Memory B cell (primary cell): Measurements from ENCODE around the gene CTTNBP2.

Experiments
- ATAC-seq: fragments of 150-1000 bp; cut with Tn5 transposase; 2 replicates; pipeline ENCODE4 v1.10.0; 2021; ENCODE audit warnings: low read depth, mild to moderate bottlenecking, moderate library complexity
- DNase-seq, 2 donors: peaks; one replicate each; pipeline ENCODE4 v3.0.0; 2022; ENCODE audit warnings: low spot score in 2 of 2
- H3K27ac Mint-ChIP-seq: one replicate; pipeline ENCODE4 v1.8.0; 2022; ENCODE audit warnings: mild to moderate bottlenecking, moderate library complexity, mixed read lengths
- H3K27me3 Mint-ChIP-seq: one replicate; pipeline ENCODE4 v1.8.0; 2022; ENCODE audit warnings: mixed read lengths
- H3K36me3 Mint-ChIP-seq: one replicate; pipeline ENCODE4 v1.8.0; 2022; ENCODE audit warnings: mild to moderate bottlenecking, mixed read lengths
- H3K4me1 Mint-ChIP-seq: one replicate; pipeline ENCODE4 v1.8.0; 2022; ENCODE audit warnings: mixed read lengths
- H3K4me3 Mint-ChIP-seq: one replicate; pipeline ENCODE4 v1.8.0; 2022; ENCODE audit warnings: mild to moderate bottlenecking, moderate library complexity, mixed read lengths
- H3K9me3 Mint-ChIP-seq: one replicate; pipeline ENCODE4 v1.8.0; 2022; ENCODE audit warnings: mixed read lengths

CTTNBP2 gene

DNA sequence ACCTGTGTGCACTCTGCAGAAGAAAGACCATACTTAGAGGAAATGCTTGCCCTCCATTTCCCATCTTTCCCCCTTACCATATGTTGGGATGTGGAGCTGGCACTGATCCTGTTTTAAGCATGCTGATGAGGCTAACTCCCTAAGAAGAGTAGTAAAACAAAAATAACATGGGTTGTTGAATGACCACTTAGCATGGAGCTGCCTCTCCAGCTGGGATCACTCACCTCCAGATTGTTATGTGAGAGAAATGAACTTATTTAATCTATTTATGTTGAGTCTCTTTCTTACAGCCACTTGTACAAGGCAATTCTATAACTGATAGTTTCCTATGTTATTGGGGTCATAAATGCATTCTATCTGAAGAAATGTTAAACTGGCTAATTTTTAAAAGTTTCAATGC is 17.0 kb downstream of the CTTNBP2 start:
- Mint-ChIP-seq H3K27me3 (peaks cover 8% of the 10 kb centered on the region), H3K36me3 (no peaks in the 10 kb centered on the region), H3K4me1 (no peaks in the 10 kb centered on the region), H3K4me3 (no peak overlapping the region), H3K27ac (no peak overlapping the region), H3K9me3 (no peaks in the 10 kb centered on the region)
- ATAC-seq (no peak), DNase-seq (no peak)

DNA sequence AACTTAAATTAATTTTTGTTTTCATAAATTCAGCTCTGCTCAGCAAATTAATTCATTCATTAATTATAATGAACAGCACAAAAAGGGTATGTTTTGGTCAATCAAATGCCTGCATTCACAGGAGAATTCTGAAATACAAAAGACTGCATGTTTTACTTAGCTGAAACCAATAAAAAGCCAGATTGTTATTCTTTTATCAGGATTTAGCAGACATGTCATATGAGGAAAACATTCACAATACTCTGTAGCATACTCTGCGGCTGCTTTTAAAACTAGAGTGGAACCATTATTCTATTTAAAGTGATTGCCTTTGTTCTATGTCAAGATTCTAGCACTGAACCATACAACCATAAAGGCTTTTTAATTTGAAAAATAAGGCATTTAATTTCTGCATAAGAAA is 19.1 kb downstream of the CTTNBP2 start:
- DNase-seq: no peak
- Mint-ChIP-seq H3K9me3 (no peaks in the 10 kb centered on the region), H3K36me3 (no peaks in the 10 kb centered on the region), H3K27ac (no peak overlapping the region), H3K4me1 (no peaks in the 10 kb centered on the region), H3K4me3 (no peak overlapping the region), H3K27me3 (peaks cover 7% of the 10 kb centered on the region)
- no peak for ATAC-seq

DNA sequence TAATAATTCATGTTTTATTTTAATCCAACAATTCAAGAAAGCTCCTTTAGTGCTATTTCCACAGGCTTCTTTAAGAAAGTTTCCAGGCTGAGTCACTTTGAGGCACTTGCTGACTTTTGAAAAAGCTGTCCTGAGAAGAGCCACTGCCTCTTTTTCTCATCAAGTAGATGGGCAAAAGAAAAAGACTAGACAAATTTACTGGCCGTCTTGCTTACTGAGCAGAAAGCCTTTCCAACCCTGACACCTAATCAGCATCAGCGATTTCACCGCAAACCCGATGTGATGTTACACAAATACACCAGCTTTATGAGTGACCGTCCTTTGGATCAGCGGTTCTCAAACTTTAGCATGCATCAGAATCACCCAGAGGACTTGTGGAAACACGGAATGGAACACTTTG is 24.3 kb downstream of the CTTNBP2 start:
- ATAC-seq (no peak), DNase-seq (no peak)
- no peak overlapping the region for H3K27ac Mint-ChIP-seq
- H3K27me3 Mint-ChIP-seq: peaks cover 7% of the 10 kb centered on the region
- H3K9me3 Mint-ChIP-seq: peaks cover 3% of the 10 kb centered on the region
- H3K4me1 Mint-ChIP-seq: no peaks in the 10 kb centered on the region
- H3K36me3 Mint-ChIP-seq: no peaks in the 10 kb centered on the region
- no peak overlapping the region for H3K4me3 Mint-ChIP-seq

DNA sequence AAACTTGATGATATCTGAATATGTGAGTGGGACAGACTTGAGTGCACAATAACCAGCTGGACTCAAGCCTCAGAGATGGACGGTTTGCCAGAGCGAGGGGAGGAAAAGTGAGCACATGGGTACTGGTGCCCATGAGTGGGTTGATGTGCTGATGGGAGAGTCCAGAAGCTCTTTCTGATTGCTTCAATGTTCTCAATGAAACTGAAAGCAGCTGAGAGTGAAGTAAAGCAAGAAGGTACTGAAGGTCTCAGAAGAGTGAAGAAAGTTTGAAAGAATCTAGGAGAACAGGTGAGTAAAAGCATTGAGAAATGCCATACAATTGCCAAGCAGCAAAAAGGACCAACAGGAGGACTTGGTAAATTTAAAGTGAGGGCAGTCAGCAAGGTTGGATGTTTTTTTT is 28.6 kb downstream of the CTTNBP2 start:
- Mint-ChIP-seq H3K9me3 (peaks cover 11% of the 10 kb centered on the region), H3K27ac (no peak overlapping the region), H3K4me1 (no peaks in the 10 kb centered on the region), H3K4me3 (no peak overlapping the region), H3K36me3 (no peaks in the 10 kb centered on the region), H3K27me3 (no peaks in the 10 kb centered on the region)
- ATAC-seq (no peak), DNase-seq (no peak)

DNA sequence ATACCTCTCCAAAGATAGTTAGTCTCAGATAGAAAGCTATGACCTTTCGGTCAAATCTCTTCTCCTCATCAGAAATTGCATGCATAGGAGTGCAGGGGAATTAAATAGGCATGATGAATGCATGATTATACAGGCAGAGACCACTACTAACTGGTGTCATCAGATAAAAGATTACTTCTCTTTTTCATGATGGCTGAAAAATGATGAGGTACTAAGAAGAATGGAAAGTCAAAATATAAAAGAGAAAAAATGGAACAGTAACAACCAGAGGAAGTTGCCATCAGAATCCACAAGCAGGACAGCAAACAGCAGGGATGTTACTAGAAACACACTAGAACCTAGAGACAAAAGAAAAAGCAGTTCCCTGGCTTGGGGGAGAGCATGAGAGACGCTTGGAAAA is 31.6 kb downstream of the CTTNBP2 start:
- DNase-seq (no peak), ATAC-seq (no peak)
- peaks cover 9% of the 10 kb centered on the region for H3K9me3 Mint-ChIP-seq
- H3K27me3 Mint-ChIP-seq: peaks cover 1% of the 10 kb centered on the region
- no peaks in the 10 kb centered on the region for H3K36me3 Mint-ChIP-seq
- H3K27ac Mint-ChIP-seq: no peak overlapping the region
- no peak overlapping the region for H3K4me3 Mint-ChIP-seq
- no peaks in the 10 kb centered on the region for H3K4me1 Mint-ChIP-seq

DNA sequence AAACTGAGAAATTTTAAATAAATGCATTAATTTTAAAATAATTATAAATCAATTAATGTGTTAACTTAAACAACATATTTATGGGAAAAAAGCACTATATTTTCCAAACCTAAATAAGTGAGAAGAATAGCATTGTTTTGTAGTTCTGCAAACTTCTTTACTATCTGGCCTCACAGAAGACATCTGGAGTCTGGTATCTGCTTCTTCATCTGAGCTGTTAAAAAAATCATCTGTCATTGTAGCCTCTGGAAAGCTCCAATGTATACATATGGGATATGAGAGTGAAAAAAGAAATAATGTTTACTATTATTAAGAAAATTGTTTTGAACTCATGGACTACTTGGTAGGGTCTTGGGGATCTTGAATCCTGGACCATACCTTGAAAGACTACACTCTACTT is 32.2 kb downstream of the CTTNBP2 start:
- ATAC-seq (no peak), DNase-seq (no peak)
- Mint-ChIP-seq H3K27ac (no peak overlapping the region), H3K4me1 (no peaks in the 10 kb centered on the region), H3K27me3 (peaks cover 1% of the 10 kb centered on the region), H3K4me3 (no peak overlapping the region), H3K9me3 (peaks cover 9% of the 10 kb centered on the region), H3K36me3 (no peaks in the 10 kb centered on the region)

DNA sequence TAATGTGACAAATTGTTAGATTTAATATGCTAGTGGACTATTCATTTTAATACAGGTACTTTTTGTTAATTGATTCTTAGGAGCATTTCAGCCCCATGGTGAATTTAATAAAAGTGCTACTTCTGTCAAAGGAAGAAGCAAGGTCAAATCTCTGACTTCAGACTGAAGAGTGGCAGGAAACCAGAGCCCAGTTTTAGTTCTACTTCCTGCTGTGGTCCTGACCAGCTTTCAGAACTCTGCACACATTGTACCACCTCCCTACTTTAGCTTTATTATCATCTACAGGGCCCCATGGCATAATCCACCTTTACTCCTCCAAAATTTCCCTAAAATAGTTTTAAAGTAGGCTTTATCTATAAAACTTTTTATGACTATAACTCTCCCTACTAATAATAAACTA is 33.7 kb downstream of the CTTNBP2 start:
- Mint-ChIP-seq H3K36me3 (no peaks in the 10 kb centered on the region), H3K27ac (no peak overlapping the region), H3K9me3 (peaks cover 9% of the 10 kb centered on the region), H3K4me3 (no peak overlapping the region), H3K27me3 (peaks cover 1% of the 10 kb centered on the region), H3K4me1 (no peaks in the 10 kb centered on the region)
- ATAC-seq: no peak
- DNase-seq: no peak

DNA sequence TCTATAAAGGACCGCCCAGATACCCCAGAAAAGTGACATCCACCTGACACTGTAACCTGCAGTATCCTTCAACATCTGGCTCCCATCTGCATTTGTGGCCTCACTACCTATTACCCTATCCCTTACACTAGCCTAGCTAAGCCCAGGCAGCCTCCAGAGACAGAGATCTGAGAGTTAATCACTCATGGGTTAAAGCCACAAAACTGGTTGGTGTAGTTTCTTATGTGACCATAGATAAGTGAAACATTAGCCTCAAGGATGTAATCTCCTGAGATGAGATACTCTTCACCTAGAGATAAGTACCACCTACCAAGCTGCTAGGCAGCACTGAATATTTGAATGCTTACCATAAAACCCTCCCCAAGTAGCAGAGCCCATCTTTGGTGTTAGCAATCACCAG is 35.4 kb downstream of the CTTNBP2 start:
- no peak for ATAC-seq
- no peaks in the 10 kb centered on the region for H3K36me3 Mint-ChIP-seq

DNA sequence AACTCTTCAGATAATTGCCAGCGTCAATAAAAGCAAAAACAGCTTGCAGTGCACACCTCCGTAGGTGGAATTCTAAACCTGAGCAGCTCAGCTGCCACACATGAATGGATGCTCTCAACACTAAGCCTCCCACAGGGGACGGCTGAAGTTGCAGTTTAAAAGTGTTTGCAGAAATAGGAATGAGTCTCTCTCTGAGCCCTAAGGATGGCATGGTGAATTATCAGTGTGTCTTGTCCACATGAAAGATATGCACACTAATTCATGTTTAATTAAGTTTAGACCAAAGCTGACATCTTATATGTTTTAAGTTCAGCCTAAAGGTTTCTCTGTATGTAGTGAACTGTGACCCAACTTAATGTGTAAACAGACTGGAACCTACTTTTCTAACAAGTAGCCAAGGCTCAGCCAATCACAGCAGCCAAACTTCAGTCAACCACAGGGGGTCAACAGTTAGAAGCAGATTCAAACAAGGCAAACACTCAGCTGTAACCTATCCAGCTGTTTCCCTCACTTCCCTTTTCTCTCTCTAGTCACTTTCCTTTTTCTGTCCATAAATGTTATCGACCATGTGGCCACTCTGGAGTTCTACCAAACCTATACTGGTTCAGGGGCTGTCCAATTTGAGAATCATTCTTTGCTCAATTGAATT is 38.1 kb downstream of the CTTNBP2 start:
- Mint-ChIP-seq H3K36me3 (no peaks in the 10 kb centered on the region), H3K4me1 (no peaks in the 10 kb centered on the region), H3K4me3 (no peak overlapping the region), H3K27me3 (peaks cover 6% of the 10 kb centered on the region), H3K27ac (no peak overlapping the region), H3K9me3 (no peaks in the 10 kb centered on the region)
- DNase-seq (no peak), ATAC-seq (no peak)

More for the DNA sequence above, 35.4 kb downstream of the CTTNBP2 start:
- H3K27ac Mint-ChIP-seq: no peak overlapping the region
- no peak for DNase-seq
- H3K9me3 Mint-ChIP-seq: peaks cover 4% of the 10 kb centered on the region
- H3K4me1 Mint-ChIP-seq: no peaks in the 10 kb centered on the region
- H3K27me3 Mint-ChIP-seq: peaks cover 6% of the 10 kb centered on the region
- H3K4me3 Mint-ChIP-seq: no peak overlapping the region

DNA sequence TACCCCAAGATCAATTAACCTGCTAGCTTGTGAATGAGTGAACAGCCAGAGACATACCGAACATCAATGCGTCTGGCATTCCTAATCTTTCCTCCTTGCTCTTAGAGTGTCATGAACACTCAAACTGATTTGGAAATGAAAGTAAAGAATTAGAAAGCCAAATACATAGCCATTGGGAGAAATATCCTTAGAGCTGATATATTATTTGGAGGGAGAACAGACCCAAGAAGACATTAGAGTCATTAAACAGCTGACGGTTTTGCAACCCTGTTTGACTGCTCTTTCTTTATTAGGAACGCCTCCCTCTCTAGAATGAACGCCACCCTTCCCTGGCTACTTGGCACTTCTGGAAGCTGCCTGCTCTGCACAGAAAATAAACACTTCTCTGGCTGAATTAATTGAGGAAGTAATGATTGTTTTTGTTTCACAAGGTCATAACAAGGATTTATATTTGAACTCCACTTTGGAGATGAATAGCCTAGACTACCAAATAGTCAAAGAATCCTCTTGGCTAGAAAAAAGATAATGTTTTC is 42.8 kb downstream of the CTTNBP2 start:
- H3K27ac Mint-ChIP-seq: no peak overlapping the region
- peaks cover 7% of the 10 kb centered on the region for H3K27me3 Mint-ChIP-seq
- no peak overlapping the region for H3K4me3 Mint-ChIP-seq
- no peaks in the 10 kb centered on the region for H3K4me1 Mint-ChIP-seq
- DNase-seq (no peak), ATAC-seq (no peak)
- H3K36me3 Mint-ChIP-seq: no peaks in the 10 kb centered on the region
- H3K9me3 Mint-ChIP-seq: no peaks in the 10 kb centered on the region

DNA sequence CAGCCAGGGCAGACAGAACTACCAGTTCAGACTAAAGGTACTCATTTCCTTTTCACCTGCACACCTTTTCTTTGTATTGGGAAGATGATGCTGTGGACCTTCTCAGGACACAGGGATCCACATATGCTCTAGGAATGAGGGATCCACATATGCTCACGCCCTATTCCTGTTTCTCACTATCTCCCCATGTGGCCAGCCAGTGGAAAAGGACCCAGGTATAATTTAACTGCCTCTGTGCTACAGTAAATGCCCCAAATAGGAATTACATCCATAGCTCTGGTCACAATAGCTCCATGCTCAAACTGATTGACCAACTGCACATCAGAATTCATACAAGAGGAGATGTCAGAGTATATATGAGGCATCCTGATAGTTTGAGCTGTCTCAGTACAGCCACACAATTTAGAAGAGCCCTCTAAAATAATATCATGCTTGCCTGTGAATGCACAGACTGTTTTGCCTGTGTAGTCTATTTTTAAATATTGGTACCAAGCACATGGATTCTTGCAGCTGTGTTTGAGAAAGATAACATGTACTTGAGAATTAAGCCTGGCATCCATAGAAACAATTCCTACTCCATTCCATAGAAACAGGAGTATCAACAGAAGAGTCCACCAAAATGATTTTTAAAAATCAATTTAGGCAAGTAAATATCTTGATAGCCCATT is 43.7 kb downstream of the CTTNBP2 start:
- H3K4me1 Mint-ChIP-seq: no peaks in the 10 kb centered on the region
- H3K36me3 Mint-ChIP-seq: no peaks in the 10 kb centered on the region
- H3K27me3 Mint-ChIP-seq: peaks cover 7% of the 10 kb centered on the region
- no peak overlapping the region for H3K4me3 Mint-ChIP-seq
- H3K27ac Mint-ChIP-seq: no peak overlapping the region
- no peak for DNase-seq
- no peaks in the 10 kb centered on the region for H3K9me3 Mint-ChIP-seq
- no peak for ATAC-seq

DNA sequence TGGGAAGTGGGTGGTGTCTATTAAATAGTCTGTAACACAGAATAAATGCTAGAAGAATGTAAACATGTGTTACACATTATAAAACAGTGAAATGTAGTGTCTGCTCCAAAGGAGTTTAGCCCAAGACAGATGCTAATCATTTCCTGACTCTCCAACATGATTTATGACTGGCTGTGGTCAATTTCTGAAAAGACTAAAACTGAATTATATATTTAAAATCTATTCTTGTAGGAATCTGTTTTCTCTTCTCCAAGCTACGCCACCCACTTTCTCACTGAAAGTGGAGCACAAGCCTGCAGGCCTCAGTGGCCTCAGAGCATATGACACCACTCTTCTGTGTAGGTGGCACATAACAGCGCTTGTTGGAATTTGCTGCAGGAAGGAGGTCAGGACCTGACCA is 44.4 kb downstream of the CTTNBP2 start:
- Mint-ChIP-seq H3K4me1 (no peaks in the 10 kb centered on the region), H3K27ac (no peak overlapping the region), H3K36me3 (no peaks in the 10 kb centered on the region)

DNA sequence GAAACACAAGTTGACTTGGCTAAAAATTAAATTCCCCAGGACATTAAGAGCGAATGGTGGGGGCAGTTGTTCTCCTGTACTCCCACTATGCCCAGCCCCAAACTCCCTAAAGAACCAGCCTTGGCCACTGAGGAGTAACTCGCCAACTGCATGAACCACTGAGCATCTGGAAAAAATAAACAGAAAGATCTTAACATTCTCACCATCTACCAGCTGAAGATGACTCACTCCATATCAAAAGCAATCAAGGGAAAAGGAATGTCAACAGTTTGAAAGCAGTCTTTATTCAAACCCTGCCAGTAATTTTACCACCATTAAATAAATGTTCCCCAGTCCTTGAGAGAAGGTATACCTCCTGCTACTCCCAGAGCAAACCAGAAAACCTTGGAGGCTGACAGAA is 45.4 kb downstream of the CTTNBP2 start:
- no peak overlapping the region for H3K27ac Mint-ChIP-seq
- H3K4me1 Mint-ChIP-seq: no peaks in the 10 kb centered on the region
- no peak for ATAC-seq
- H3K27me3 Mint-ChIP-seq: peaks cover 2% of the 10 kb centered on the region
- no peaks in the 10 kb centered on the region for H3K36me3 Mint-ChIP-seq
- H3K9me3 Mint-ChIP-seq: no peaks in the 10 kb centered on the region
- H3K4me3 Mint-ChIP-seq: no peak overlapping the region
- DNase-seq: no peak

More for the DNA sequence above, 44.4 kb downstream of the CTTNBP2 start:
- Mint-ChIP-seq H3K9me3 (no peaks in the 10 kb centered on the region), H3K4me3 (no peak overlapping the region), H3K27me3 (peaks cover 7% of the 10 kb centered on the region)
- DNase-seq (no peak), ATAC-seq (no peak)

DNA sequence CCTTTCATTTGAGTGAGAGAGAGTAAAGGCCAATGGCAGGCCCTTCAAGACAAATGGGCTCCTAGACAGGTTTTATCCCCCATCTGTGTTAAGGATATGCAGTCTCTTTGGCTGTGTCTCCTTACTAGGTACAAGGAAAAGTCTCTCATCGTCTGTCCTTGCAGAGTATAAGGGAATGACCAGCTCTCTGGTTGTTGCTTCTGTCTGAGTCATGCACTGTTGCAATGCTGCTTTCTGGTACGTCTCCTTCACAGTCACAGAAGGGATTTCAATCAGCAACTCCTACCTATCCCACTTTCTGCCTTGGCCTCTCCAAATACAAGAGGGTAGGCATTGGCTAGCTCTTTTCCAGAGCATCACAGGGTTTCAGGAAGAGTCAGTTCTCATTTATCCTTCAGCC is 48.1 kb downstream of the CTTNBP2 start:
- DNase-seq (no peak), ATAC-seq (no peak)
- H3K27me3 Mint-ChIP-seq: peaks cover 2% of the 10 kb centered on the region
- H3K27ac Mint-ChIP-seq: no peak overlapping the region
- no peaks in the 10 kb centered on the region for H3K4me1 Mint-ChIP-seq
- no peaks in the 10 kb centered on the region for H3K9me3 Mint-ChIP-seq
- no peaks in the 10 kb centered on the region for H3K36me3 Mint-ChIP-seq
- no peak overlapping the region for H3K4me3 Mint-ChIP-seq

DNA sequence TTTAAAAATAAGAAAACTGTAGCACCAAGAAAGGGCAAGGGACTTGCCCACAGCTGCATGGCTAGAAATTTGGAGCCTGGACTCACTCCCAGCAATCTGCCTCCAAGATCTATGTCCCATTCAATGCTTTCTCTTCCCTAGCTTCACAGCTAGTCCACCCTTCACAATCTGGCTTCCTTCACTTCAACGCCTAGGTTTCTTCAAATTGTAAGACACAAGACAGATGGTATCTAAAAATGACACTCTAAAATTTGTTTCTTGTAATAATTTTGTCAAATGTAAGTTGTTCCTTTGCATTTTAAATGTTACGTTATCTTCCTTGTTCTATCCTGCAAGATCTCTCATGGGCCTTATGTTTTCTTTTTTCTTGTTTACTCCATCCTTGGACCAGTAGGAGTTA is 48.6 kb downstream of the CTTNBP2 start:
- H3K4me1 Mint-ChIP-seq: no peaks in the 10 kb centered on the region
- H3K27me3 Mint-ChIP-seq: peaks cover 2% of the 10 kb centered on the region
- ATAC-seq (no peak), DNase-seq (no peak)
- no peak overlapping the region for H3K27ac Mint-ChIP-seq
- no peaks in the 10 kb centered on the region for H3K9me3 Mint-ChIP-seq
- H3K4me3 Mint-ChIP-seq: no peak overlapping the region
- no peaks in the 10 kb centered on the region for H3K36me3 Mint-ChIP-seq
